HG02588 (cell line): ENCODE results near the gene PDCL3.

ENCODE experiments used
- ATAC-seq: cut with Tn5 transposase; IDR thresholded peaks from one replicate; pipeline ENCODE4 v1.9.1; 2021; ENCODE audit warnings: mild to moderate bottlenecking, moderate library complexity; ENCODE audit not compliant: unreplicated experiment

The PDCL3 gene

DNA sequence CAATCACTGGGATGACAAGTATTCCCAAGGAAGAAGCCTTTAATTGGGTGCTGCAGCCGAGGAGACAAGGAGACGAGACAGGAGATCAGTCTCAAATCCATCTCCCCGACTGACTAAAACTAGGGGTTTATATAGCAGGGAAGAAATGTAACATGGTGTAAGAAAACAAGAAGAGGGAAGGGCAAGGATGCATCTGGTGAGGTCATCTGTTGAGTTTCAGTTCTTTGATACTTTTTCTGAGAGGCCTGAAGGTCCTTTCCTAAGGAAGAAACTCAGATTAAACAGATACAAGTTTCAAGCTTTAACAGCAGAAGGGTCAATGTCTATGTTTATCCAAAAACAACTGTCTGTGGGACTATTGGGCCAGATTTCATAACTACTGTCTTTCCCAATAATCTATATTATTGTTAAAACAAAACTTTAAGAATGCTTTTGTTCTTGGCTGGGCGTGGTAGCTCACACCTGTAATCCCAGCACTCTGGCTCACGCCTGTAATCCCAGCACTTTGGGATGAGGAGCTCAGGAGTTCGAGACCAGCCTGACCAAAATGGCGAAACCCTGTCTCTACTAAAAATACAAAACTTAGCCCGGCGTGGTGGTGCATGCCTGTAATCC, 2.5 kb upstream of the PDCL3 start:
- no peak for ATAC-seq

DNA sequence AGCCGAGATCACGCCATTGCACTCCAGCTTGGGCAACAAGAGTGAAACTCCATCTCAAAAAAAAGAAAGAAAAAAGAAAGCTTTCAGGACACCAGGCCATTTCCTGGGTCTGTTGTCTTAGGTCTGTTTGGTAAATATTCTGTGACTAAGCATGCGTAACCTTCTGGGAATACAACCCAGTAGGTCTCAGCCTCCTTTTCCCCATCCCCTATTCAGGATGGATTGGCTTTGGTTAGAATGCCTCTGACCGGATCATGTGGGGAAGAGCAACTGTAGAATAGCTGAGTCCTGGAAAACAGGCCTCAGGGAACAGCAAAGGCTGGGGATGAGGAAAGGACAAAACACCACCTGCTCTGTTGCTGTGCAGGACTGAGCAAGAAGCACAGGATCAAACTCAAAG, 1.6 kb upstream of the PDCL3 start:
- ATAC-seq = no peak

DNA sequence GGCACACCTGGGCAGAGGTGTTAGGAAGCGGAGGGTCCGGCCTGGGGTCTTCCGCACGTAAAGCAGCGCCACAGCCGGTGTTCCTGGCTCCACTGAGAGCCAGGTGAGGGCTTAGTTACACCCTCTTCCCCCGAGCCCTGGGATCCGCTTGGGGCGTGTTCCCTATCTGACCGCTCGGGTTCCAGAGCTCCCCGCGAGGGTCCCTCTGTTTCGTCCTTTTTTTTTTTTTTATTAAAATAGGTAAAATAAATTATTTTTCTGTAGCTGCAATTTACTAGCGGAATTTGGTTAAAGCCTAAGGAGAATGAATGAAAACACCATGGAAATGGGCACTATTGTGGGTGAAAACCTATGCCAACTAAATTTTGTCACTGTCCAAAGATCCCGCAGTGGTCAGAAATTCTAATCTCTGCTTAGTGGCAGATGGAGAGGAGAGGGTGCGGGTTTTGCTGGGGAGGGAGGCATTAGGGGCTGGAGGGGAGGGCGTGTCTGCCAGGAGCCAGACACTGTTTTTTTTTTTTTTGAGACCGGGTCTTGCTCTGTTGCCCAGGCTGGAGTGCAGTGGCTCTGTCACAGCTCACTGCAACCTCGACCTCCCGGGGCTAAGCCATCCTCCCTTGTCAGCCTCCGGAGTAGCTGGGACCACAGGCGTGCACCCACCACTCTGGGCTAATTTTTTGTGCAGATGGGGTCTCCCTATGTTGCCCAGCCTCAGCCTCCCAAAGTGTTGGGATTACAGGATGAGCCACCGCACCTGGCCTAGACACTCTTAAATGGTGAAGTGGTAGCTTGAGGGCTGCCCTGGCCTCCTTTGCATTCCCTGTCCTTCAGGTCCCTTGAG, 834 bp downstream of the PDCL3 start:
- ATAC-seq = peak; percentile 9

DNA sequence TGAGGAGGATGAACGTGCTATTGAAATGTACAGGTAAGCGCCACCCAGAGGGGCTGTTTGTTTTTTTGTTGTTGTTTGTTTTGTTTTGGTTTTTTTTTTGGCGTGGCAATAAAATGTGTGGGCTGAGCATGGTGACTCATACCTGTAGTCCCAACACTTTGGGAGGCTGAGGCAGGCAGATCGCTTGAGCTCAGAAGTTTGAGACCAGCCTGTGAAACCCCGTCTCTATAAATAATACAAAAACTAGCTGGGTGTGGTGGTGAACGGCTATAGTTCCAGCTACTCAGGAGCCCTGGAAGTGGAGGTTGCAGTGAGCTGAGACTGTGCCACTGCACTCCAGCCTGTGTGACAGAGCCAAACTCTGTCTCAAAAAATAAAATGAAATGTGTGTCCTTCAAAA, 6.2 kb downstream of the PDCL3 start:
- no peak for ATAC-seq

DNA sequence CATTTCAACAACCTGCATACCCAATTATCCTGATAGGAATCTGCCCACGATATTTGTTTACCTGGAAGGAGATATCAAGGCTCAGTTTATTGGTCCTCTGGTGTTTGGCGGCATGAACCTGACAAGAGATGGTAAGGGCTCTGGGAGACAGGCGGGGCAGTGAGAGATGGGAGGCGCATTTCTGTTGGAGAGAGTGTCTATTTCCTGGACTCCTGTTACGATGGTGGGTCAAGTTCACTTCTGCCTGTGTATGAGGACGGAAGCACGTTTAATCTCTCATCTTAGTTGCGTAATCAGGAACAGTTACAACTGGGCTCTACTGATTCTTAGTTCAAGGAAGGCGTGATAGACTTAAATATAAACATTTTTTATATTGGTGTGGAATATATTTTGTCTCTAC, 8.9 kb downstream of the PDCL3 start:
- no peak for ATAC-seq

DNA sequence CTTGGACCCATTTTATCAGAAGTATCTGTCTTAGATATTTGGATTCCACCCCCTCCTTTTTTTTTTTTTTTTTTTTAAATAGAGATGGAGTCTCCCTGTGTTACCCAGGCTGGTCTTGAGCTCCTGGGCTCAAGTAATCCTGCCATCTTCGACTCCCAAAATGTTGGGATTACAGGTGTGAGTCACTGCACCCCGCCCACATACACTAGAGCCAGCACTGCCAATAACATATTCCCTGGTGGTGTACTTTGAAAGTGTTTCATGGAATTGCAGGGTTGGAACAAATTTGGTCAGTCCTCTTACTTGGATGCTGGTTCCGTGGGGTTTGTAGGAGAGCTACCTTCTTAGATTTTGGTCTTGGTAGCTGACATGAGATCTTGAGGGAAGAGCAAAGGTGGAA, 15.0 kb downstream of the PDCL3 start:
- no peak for ATAC-seq

DNA sequence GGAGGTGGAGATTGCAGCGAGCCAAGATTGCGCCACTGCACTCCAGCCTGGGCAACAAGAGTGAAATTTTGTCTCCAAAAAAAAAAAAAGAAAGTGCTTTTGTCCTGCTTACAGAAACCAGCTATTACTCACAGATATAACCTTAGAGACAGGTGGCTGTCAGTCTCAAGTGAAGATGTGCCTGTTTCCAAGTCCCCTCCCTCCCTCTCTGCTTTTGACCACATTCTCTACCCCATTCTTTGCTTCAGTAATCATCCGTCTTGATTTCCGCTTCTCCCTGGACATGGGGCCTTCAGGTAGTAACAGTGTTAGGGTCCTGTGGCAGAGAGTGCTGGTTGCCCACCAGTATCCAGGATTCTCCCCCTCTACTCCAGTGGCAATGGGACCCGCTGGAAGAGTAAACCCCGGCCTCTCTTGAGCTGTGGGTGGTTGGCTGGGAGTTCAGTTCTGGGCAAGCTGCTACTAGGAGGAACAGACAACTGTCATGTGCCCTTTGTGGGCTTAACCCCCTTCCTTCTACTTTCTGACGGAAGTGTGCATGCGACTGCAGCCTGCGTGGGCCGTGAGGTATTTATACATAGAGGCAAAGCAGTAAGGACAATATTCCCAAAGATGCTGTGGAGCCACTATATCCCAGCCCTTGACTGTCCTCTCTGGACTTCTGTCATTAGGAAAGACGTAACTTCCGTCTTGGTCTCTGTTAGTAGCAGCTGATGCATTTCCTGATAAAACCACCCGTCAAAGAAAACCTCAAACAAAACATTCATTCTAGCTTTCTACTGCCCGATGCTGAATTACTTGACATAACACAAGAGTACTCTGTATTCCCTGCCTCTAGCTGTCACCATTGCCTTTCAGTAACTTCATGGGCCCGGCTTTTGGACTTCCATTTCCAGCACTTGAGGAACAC, 17.8 kb downstream of the PDCL3 start:
- peak; percentile 79 for ATAC-seq

DNA sequence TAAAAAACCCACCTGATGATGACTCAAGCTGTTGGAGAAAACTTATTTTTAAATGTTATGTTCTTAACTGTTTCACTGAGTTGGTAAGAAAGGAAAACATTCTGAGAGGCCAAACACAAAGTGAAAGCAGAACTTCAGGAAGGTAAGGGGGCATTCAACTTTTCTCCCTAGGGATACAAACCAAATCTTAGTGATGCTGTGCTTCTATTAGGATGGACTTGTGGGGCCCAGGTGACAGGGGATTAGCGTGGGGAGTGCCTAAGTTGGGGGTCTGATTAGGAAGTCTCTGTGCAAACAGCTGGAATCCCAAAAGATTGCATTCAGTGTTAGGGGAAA, 18.5 kb downstream of the PDCL3 start:
- ATAC-seq = no peak

DNA sequence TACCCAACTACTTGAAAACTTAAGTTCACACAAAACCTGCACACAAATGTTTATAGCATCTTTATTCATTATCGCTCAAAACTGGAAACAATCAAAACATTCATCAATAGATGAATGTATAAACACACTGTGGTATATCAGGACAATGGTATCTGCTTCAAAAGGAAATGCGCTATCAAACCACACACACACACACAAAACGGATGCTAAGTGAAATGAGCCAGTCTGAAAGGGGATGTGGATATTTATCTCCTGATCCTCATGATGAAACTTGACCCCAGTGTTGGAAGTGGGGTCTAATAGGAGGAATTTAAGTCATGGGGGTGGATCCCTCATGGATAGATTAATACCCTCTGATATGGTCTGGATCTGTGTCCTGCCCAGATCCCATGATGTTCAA, 22.0 kb downstream of the PDCL3 start:
- no peak for ATAC-seq

DNA sequence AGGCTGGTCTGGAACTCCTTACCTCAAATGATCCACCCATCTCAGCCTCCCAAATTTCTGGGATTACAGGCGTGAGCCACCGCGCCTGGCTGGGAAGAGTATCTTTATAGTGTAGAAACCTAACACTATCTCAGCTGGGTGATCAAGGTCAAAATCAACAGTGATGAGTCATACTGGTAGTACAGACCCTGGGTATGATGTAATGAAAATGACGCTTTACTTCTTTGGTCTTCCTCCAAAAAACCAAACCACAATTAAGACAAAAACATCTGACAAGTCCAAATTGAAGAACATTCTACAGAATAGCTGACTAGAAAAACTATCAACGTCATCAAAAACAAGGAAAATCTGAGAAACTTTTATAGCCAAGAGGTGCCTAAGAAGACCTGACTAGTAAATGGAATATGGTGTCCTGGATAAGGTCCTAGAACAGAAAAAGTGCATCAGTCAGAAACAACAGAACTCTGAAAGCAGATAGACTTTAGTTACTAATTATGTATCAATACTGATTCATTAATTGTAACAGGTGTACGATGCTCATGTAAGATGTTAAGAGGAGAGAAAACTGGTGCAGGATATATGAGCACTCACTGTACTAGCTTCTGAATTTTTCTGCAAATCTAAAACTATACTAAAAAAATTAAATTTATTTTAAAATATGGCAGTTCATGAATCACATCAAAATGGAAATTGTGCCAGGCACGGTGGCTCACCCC, 25.4 kb downstream of the PDCL3 start:
- ATAC-seq = no peak

DNA sequence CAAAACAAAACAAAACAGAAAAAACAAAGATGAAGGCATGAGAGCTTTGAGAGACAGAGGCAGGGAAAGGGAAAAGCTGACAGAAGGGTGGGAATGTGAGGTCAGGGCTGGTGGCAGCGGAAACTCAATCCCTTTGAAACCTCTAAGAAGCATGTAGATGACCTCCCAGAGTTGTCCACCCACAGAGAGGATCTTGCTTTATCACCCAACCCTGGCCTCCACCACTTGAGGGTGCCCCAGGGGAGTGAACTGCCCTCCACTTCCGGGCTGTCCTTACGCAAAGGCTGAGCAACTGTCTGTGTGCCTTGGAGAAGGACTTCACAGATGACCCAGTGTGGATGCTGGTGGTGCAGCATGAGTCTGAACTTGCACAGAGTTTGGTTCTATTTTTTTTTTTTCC, 26.7 kb downstream of the PDCL3 start:
- no peak for ATAC-seq

DNA sequence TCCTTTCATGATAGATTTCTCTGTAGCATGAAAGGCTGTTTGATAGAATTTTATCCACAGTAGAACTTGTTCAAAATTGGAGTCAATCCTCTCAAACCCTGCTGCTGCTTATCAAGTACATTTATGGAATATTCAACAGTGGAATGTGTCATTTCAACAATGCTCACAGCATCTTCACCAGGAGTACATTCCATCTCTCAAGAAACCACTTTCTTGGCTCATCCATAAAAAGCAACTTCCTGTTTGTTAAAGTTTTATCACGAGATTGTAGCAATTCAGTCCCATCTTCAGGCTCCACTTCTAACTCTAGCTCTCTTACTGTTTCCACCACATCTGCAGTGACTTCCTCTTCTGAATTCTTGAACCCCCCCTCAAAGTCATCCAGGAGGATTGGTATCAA, 29.4 kb downstream of the PDCL3 start:
- no peak for ATAC-seq

DNA sequence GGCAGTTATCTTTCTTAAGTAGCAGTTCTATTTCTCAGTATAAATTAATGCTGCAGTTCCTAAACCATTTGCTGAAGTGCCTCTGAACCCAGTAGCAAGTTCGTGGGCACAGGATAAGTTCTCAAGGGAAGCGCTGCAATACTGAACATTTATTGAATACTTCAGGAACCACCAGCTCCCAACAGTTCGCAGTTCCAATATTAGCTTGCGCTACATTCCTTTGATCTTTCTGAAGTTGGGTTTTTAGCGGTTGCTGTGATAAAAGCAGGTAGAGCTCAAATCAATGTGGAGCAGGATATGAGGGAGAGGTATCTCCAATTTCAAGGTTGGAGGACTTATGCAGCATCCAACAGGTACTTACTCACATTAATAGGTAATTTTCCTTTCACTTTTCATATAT, 33.7 kb downstream of the PDCL3 start:
- ATAC-seq = no peak

DNA sequence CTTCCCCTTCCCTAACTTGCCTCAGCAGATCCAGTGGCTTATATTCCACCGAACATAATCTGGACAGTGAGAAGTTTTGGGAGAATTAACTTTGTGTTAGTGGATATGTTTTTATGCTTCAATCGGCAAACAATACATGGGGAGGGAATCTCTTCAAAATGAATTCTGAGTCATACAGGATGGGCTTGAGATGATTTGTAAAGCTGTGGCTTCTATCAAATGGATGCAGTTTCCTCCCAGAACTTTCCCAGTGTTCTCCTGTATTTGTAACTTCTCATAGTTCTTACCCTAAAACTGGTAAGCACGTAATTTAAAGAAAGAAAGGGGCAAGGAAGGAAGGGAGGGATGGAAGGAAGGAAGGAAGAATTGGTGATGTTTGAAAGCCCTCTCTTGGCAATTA, 36.8 kb downstream of the PDCL3 start:
- ATAC-seq = no peak

DNA sequence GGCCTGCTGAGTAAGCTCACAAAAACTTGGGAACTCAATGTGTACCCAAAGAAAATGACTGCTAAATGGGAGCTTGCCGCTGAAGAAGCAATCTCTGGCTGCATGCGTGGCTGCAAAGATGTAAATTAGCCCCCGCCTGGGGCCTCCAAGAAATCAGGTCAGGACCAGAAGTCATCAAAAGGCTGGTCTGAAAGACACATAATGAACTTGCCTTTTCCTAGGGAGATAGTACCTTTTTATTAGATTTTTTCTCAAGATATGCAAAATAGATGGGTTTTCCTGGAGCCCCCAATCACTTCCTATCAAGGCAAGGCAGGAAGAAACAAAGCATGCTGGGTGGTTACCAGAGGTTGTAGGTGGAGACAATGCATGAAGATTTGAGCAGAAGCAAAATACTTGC, 38.9 kb downstream of the PDCL3 start:
- ATAC-seq = no peak

DNA sequence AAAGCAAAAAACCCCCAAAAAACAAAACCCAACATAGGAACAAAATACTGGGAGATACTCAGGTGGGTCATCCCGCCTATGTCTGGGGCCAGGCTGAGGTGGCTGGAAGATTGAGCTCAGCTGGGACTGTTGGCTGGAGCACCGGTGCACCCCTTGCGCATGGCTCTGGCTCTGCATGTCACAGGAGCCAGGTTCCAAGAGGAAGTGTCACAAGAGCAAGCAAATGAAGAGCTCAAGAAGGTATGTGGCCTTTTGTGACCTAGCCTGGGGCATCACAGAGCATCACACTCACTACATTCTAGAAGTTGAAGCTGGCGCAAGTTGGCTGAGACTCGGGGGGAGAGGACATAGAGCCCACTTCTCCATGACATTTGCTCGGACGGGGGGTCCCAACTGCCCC, 40.6 kb downstream of the PDCL3 start:
- ATAC-seq = no peak

DNA sequence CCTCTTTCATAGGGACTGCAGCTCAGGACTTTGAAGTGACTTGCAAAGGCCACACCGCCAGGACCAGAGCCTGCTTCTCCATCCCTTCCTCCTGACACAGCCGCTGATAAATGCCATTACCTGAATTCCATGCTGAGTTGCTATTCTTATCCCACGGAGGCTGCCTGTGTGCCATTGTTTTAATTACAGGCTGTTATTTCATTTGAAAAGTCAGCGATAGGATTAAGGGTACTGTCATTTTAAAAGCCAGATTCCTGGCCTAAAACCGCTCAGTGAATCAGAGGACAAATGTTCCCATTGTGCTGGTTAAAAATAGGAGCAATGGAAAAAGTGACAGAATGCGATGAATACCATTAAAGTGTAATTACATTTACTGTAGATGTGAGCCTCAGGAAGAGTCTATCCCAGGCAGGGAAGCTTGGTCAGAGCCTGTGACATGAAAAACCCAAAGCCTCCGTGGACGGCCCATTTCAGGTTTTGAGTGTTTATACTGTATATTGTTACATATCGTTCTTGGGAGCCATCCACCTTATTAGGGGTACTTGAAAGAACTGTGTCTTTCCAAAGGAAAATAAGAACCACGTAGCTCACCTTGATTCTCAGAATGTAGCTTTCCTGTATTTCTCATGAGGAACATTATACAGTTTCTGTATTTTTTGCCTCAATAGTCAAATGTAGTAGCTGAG, 41.3 kb downstream of the PDCL3 start:
- no peak for ATAC-seq

DNA sequence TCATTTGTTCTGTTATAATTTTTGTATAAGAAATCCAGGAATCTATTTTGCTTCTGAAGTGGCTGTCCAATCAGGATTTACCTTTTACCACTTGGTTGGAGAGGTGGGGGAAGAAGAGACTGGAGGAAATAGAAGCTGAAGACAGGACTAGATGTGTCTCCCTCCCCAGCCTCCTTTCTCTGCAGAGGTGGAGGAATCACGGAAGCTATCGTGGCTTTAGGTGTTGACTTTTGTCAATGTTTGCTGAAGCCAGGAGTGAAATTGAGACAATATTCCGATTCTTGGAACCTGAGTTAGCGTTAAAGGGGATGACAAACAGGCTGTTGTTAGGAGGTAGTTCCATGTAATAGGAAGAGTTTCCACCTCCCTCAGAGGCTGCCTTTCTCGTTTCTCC, 43.5 kb downstream of the PDCL3 start:
- no peak for ATAC-seq

DNA sequence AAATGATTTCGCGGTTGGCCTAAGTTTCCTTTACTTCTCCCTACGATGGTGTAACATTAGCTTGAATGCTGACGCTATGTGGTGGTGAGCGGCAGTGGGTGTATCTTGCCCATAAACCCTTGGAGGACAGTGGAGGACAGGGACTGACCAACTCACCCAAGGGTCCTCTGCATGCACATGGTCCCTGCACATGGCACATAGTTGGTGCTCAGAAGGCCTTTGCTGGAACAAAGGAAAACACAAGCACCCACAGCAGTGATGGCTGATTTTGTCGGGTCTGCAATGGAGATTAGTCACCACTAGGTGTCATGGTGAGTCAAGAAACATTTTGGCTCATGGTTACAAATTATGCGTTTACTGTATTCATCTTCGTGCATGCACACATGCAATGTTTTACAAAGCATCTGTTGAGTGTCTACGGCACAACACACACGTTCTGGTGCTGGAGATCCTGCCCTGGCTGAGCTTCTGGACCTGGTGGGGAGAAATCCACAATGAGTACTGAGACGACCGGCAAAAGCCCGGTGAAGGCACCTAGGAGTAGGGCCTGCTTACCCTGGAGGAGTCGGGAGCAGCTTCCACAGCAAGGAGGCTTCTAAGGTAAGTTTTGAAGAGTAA, 44.0 kb downstream of the PDCL3 start:
- ATAC-seq = no peak

DNA sequence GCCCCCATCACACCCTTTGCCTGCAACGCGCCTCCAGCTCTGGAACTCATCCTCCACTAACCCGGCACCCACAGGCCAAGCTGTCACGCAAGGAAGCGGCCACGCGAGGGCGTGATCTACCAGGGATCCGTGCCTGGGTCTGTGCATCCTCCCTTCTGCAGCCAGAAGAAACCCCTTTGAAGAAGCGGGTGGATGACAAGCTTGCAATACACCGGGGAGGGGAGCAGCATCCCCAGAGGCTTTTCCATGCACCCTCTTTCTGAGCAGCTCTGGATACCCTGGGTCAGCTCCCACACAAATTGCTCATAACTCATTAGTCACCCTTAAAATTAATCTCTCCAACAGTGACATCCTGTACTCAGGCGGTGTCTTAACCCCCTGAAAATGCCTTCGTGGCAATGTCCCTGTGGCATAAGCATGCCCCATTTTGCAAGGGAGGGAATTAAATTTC, 47.6 kb downstream of the PDCL3 start:
- ATAC-seq = no peak
